Endothelial cell (in vitro differentiated cells): ENCODE data around the gene GSC2. TPM values are rescaled to one million over a fixed set of nuclear protein-coding genes. Genes with fewer than 3 reads are reported as not detected.

Source experiments
- DNase-seq: peaks from one replicate; pipeline ENCODE4 v3.0.0; 2021; ENCODE audit warnings: low spot score
- H3K27ac Mint-ChIP-seq: one replicate; pipeline ENCODE4 v1.8.0; 2021; ENCODE audit warnings: mixed read lengths, inconsistent platforms; ENCODE audit not compliant: unreplicated experiment
- H3K27me3 Mint-ChIP-seq: one replicate; pipeline ENCODE4 v1.8.0; 2021; ENCODE audit warnings: mild to moderate bottlenecking, moderate library complexity, mixed read lengths, inconsistent platforms; ENCODE audit not compliant: unreplicated experiment
- H3K36me3 Mint-ChIP-seq: one replicate; pipeline ENCODE4 v1.8.0; 2021; ENCODE audit warnings: mild to moderate bottlenecking, low read depth, mixed read lengths, inconsistent platforms; ENCODE audit not compliant: unreplicated experiment
- H3K4me1 Mint-ChIP-seq: one replicate; pipeline ENCODE4 v1.8.0; 2021; ENCODE audit warnings: mild to moderate bottlenecking, mixed read lengths, inconsistent platforms; ENCODE audit not compliant: unreplicated experiment
- H3K4me3 Mint-ChIP-seq: one replicate; pipeline ENCODE4 v1.8.0; 2021; ENCODE audit warnings: mild to moderate bottlenecking, mixed read lengths, inconsistent platforms; ENCODE audit not compliant: unreplicated experiment
- H3K9me3 Mint-ChIP-seq: one replicate; pipeline ENCODE4 v1.8.0; 2021; ENCODE audit warnings: mixed read lengths, inconsistent platforms; ENCODE audit not compliant: unreplicated experiment
- CTCF ChIP-seq: fragments of 200-600 bp; sonication (generic); IDR thresholded peaks from one replicate; pipeline ENCODE4 v1.5.0; 2021; ENCODE audit warnings: antibody characterized with exemption; ENCODE audit not compliant: unreplicated experiment
- total RNA-seq: library from RNA; stranded (reverse); fragmentation: NEBNext Ultra II Directional; extraction: Animal tissue kit (Norgen Biotek cat#: 25700); gene quantifications from one replicate; pipeline ENCODE4 v1.2.1, GENCODE V29; 2021; ENCODE audit not compliant: unreplicated experiment

The GSC2 gene
- total RNA-seq, 1 donor from 2014 or later: not detected

GRCh38 chr22:19137384-19138216 lies 12.5 kb downstream of the GSC2 start:
- Mint-ChIP-seq H3K9me3 (no peaks in the 10 kb centered on the region), H3K4me3 (no peak overlapping the region), H3K27me3 (peaks cover 3% of the 10 kb centered on the region), H3K36me3 (peaks cover 28% of the 10 kb centered on the region), H3K4me1 (no peaks in the 10 kb centered on the region), H3K27ac (no peak overlapping the region)
- TF ChIP-seq CTCF: no peak
- DNase-seq: no peak

GRCh38 chr22:19136915-19137314 lies 13.2 kb downstream of the GSC2 start:
- DNase-seq: no peak
- Mint-ChIP-seq H3K9me3 (no peaks in the 10 kb centered on the region), H3K27me3 (peaks cover 3% of the 10 kb centered on the region), H3K4me1 (no peaks in the 10 kb centered on the region), H3K36me3 (peaks cover 28% of the 10 kb centered on the region), H3K27ac (no peak overlapping the region), H3K4me3 (peak overlapping the region; percentile 42)
- no peak for TF ChIP-seq CTCF

GRCh38 chr22:19134874-19135273 lies 15.2 kb downstream of the GSC2 start:
- no peaks in the 10 kb centered on the region for H3K4me1 Mint-ChIP-seq
- H3K9me3 Mint-ChIP-seq: no peaks in the 10 kb centered on the region
- no peak for DNase-seq
- no peak overlapping the region for H3K4me3 Mint-ChIP-seq
- no peak for TF ChIP-seq CTCF
- peaks cover 4% of the 10 kb centered on the region for H3K27me3 Mint-ChIP-seq
- H3K27ac Mint-ChIP-seq: no peak overlapping the region
- H3K36me3 Mint-ChIP-seq: peaks cover 28% of the 10 kb centered on the region

GRCh38 chr22:19134176-19134831 lies 15.8 kb downstream of the GSC2 start:
- no peak overlapping the region for H3K27ac Mint-ChIP-seq
- TF ChIP-seq CTCF: no peak
- no peaks in the 10 kb centered on the region for H3K4me1 Mint-ChIP-seq
- no peak overlapping the region for H3K4me3 Mint-ChIP-seq
- H3K27me3 Mint-ChIP-seq: peaks cover 7% of the 10 kb centered on the region
- DNase-seq: no peak
- H3K36me3 Mint-ChIP-seq: peaks cover 23% of the 10 kb centered on the region
- H3K9me3 Mint-ChIP-seq: no peaks in the 10 kb centered on the region

GRCh38 chr22:19133561-19133960 lies 16.5 kb downstream of the GSC2 start:
- no peak overlapping the region for H3K4me3 Mint-ChIP-seq
- no peaks in the 10 kb centered on the region for H3K4me1 Mint-ChIP-seq
- no peak for DNase-seq
- no peak overlapping the region for H3K27ac Mint-ChIP-seq
- TF ChIP-seq CTCF: no peak
- peaks cover 11% of the 10 kb centered on the region for H3K27me3 Mint-ChIP-seq
- peaks cover 21% of the 10 kb centered on the region for H3K36me3 Mint-ChIP-seq
- no peaks in the 10 kb centered on the region for H3K9me3 Mint-ChIP-seq
